GM10248 (cell line): Measurements from ENCODE around the gene HCN4.

ENCODE experiments used
- CTCF ChIA-PET: fragments of 300-600 bp; sonication (Branson Sonifier 250); formaldehyde crosslinking; extraction: SDS; loops from one replicate; lab custom pipeline; 2021; ENCODE audit warnings: antibody characterized with exemption; lab: Yijun Ruan, JAX
- POLR2A ChIA-PET: fragments of 350-650 bp; sonication (Branson Sonifier 250); formaldehyde crosslinking; extraction: SDS; loops from one replicate; lab custom pipeline; 2020; ENCODE audit warnings: antibody characterized with exemption; lab: Yijun Ruan, JAX
- DNase-seq: peaks from one replicate; pipeline ENCODE4 v3.0.0; 2012; ENCODE audit errors: extremely low spot score
- TF ChIP-seq, protein P1 (sequence below): IDR thresholded peaks from 2 replicates; pipeline ENCODE4 v1.5.1; 2012; ENCODE audit warnings: mild to moderate bottlenecking, low read depth; ENCODE audit errors: extremely low read depth, missing control alignments, control extremely low read depth

The HCN4 gene

DNA sequence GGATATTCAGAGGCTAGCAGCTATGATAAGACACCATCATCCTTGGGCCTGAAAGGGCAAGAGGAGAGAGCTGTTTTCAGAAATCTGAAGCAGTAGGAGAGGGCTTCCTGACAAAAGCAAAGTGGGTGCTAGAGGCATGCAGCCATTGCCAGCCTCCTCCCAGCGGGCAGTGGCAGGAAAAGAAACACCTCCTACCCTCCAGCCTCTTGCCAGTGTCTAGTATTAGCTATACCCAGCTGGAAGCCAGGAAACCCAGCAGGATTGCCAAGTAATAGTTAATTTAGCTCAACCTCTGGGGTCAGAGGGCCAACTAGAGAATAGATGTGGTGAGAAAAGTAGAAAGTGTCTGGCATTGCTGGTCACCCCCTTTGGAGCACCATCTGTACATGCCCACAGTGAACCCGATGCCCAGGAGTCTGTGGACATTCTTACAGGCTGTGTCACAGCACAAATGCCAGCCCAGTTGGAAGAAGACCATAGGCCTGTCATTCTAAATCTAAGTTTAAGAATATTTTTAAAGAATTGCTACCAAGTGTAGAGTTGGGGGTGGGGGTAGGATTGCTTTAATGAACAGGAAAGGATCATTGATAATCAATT is 85.3 kb downstream of the HCN4 start:
- ChIA-PET POLR2A (no interaction called here), CTCF (interaction anchor here (0.6 to 2.7 kb wide), 11 partner anchors 9 to 625 kb away, joined by 3 to 14 read pairs (median 3); no protein-coding TSS in a partner anchor)
- no peak for DNase-seq
- TF ChIP-seq, protein P1, sequence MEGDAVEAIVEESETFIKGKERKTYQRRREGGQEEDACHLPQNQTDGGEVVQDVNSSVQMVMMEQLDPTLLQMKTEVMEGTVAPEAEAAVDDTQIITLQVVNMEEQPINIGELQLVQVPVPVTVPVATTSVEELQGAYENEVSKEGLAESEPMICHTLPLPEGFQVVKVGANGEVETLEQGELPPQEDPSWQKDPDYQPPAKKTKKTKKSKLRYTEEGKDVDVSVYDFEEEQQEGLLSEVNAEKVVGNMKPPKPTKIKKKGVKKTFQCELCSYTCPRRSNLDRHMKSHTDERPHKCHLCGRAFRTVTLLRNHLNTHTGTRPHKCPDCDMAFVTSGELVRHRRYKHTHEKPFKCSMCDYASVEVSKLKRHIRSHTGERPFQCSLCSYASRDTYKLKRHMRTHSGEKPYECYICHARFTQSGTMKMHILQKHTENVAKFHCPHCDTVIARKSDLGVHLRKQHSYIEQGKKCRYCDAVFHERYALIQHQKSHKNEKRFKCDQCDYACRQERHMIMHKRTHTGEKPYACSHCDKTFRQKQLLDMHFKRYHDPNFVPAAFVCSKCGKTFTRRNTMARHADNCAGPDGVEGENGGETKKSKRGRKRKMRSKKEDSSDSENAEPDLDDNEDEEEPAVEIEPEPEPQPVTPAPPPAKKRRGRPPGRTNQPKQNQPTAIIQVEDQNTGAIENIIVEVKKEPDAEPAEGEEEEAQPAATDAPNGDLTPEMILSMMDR = no peak

- TF ChIP-seq, protein P1 = no peak
- ChIA-PET POLR2A (no interaction called here), CTCF (interaction anchor here (0.6 to 2.7 kb wide), 16 partner anchors 9 to 626 kb away, joined by 3 to 14 read pairs (median 3); no protein-coding TSS in a partner anchor)
- DNase-seq = no peak
These were observed 86.0 kb downstream of the HCN4 start for GRCh38 chr15:73282567-73283365.

- POLR2A ChIA-PET = no interaction called here
- CTCF ChIA-PET = interaction anchor here (1.1 to 9.5 kb wide), 6 partner anchors 8 to 360 kb away, joined by 3 to 140 read pairs (median 7); no protein-coding TSS in a partner anchor
- no peak for DNase-seq
- TF ChIP-seq, protein P1 = no peak
These were observed 92.9 kb downstream of the HCN4 start for GRCh38 chr15:73275862-73276261.

GRCh38 chr15:73273181-73274002 is 95.4 kb downstream of the HCN4 start:
- TF ChIP-seq, protein P1 = peak; percentile 65
- ChIA-PET CTCF (interaction anchor here (0.6 to 9.5 kb wide), 20 partner anchors 9 to 560 kb away, joined by 3 to 140 read pairs (median 4); no protein-coding TSS in a partner anchor), POLR2A (no interaction called here)
- peak; percentile 48 for DNase-seq

DNA sequence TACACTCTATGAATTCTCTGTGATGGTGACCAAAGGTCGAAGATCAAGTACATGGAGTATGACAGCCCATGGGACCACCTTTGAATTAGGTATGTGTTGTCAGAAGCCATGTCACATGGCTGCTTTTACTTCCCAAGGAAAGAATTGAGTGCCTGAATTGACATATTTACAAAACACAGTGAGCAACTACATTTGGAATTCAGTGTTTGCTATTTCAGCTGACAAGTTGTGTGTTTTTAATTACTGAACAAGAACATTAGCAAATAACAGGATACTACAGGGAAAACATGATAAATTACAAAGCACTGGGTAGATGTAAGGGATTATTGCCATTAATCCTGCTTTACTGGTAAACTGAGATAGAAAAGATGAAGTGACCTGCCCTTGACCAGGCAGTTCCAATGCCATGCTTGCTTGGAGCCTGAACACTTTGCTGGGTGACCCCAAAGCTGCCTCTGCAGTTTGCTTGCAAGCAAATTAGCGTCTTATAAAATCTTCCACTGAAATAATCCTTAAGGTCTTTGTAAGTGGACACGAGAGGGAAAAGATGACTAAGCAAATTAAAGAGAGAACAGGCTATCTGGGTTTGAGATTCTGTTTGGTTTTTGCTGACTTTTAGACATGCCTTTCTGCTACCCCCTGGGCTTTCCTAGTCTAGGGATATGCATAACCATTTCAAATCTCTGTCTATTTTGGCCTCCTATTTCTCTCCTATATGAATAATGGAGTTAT is 98.2 kb downstream of the HCN4 start:
- TF ChIP-seq, protein P1 = no peak
- POLR2A ChIA-PET = no interaction called here
- no peak for DNase-seq
- CTCF ChIA-PET = interaction anchor here (9.5 kb wide), 1 partner anchor 28 kb away, joined by 140 read pairs; no protein-coding TSS in a partner anchor
